ENCODE data around the gene ROPN1L. TPM values are rescaled to one million over a fixed set of nuclear protein-coding genes. Genes with fewer than 3 reads are reported as not detected.
A peak's percentile ranks its signal among the peaks of the same experiment; 100 is the strongest.

ROPN1L gene
- total RNA-seq, 1 experiment from 2014 or later, result 0.82 TPM

- no peaks in the 10 kb centered on the region for H3K9me3 Mint-ChIP-seq (ENCODE audit: unreplicated experiment)
- POLR2A ChIA-PET, result interaction anchor here (0.5 kb wide), 1 partner anchor 105 kb away, joined by 3 read pairs; no protein-coding TSS in a partner anchor
- no peak overlapping the region for H3K4me3 Mint-ChIP-seq (ENCODE audit: unreplicated experiment)
- no peaks in the 10 kb centered on the region for H3K4me1 Mint-ChIP-seq (ENCODE audit: insufficient read depth, unreplicated experiment)
- intact Hi-C loops (cut with micrococcal nuclease), result no loop called here
- peaks cover 11% of the 10 kb centered on the region for H3K27me3 Mint-ChIP-seq (ENCODE audit: insufficient read depth, unreplicated experiment)
- BruUV-seq (replicated peaks), result no TSS peak
- no peak overlapping the region for H3K27ac Mint-ChIP-seq (ENCODE audit: low read depth, unreplicated experiment)
- no peaks in the 10 kb centered on the region for H3K36me3 Mint-ChIP-seq (ENCODE audit: insufficient read depth, unreplicated experiment)
- DNase-seq (ENCODE audit: unreplicated experiment), result no peak
- TF ChIP-seq CTCF (IDR thresholded peaks at IDR 0.05; ENCODE audit: unreplicated experiment), result no peak
- CTCF ChIA-PET, result interaction anchor here (0.6 kb wide), 1 partner anchor 8 kb away, joined by 3 read pairs; no protein-coding TSS in a partner anchor
Measured at GRCh38 chr5:10485897-10486296, 44.2 kb downstream of the ROPN1L start.

GRCh38 chr5:10486511-10487344 is 45.0 kb downstream of the ROPN1L start:
- Mint-ChIP-seq H3K4me1 (ENCODE audit: insufficient read depth, unreplicated experiment) (no peaks in the 10 kb centered on the region), H3K36me3 (ENCODE audit: insufficient read depth, unreplicated experiment) (no peaks in the 10 kb centered on the region), H3K9me3 (ENCODE audit: unreplicated experiment) (no peaks in the 10 kb centered on the region), H3K27me3 (ENCODE audit: insufficient read depth, unreplicated experiment) (peaks cover 11% of the 10 kb centered on the region), H3K27ac (ENCODE audit: low read depth, unreplicated experiment) (no peak overlapping the region), H3K4me3 (ENCODE audit: unreplicated experiment) (no peak overlapping the region)
- POLR2A ChIA-PET, result interaction anchor here (0.5 to 0.7 kb wide), 2 partner anchors 43 to 104 kb away, joined by 3 read pairs; no protein-coding TSS in a partner anchor
- CTCF ChIA-PET, result no interaction called here
- no peak for DNase-seq (ENCODE audit: unreplicated experiment)
- intact Hi-C loops (cut with micrococcal nuclease), result no loop called here
- no peak for TF ChIP-seq CTCF (IDR thresholded peaks at IDR 0.05; ENCODE audit: unreplicated experiment)
- BruUV-seq (replicated peaks), result no TSS peak

- no peak for TF ChIP-seq CTCF (IDR thresholded peaks at IDR 0.05; ENCODE audit: unreplicated experiment)
- Mint-ChIP-seq H3K4me3 (ENCODE audit: unreplicated experiment) (no peak overlapping the region), H3K27me3 (ENCODE audit: insufficient read depth, unreplicated experiment) (peaks cover 11% of the 10 kb centered on the region), H3K9me3 (ENCODE audit: unreplicated experiment) (no peaks in the 10 kb centered on the region), H3K4me1 (ENCODE audit: insufficient read depth, unreplicated experiment) (no peaks in the 10 kb centered on the region), H3K36me3 (ENCODE audit: insufficient read depth, unreplicated experiment) (no peaks in the 10 kb centered on the region), H3K27ac (ENCODE audit: low read depth, unreplicated experiment) (no peak overlapping the region)
- DNase-seq (ENCODE audit: unreplicated experiment), result no peak
- CTCF ChIA-PET, result interaction anchor here (0.6 to 2.0 kb wide), 4 partner anchors 11 to 117 kb away, joined by 3 to 6 read pairs (median 4); no protein-coding TSS in a partner anchor
- no TSS peak for BruUV-seq (replicated peaks)
- POLR2A ChIA-PET, result no interaction called here
- intact Hi-C loops (cut with micrococcal nuclease), result no loop called here
Measured at GRCh38 chr5:10488144-10488543, 46.5 kb downstream of the ROPN1L start.

GRCh38 chr5:10489810-10490426 is 48.2 kb downstream of the ROPN1L start:
- Mint-ChIP-seq H3K4me3 (ENCODE audit: unreplicated experiment) (no peak overlapping the region), H3K27me3 (ENCODE audit: insufficient read depth, unreplicated experiment) (peaks cover 11% of the 10 kb centered on the region), H3K27ac (ENCODE audit: low read depth, unreplicated experiment) (no peak overlapping the region), H3K36me3 (ENCODE audit: insufficient read depth, unreplicated experiment) (no peaks in the 10 kb centered on the region), H3K9me3 (ENCODE audit: unreplicated experiment) (no peaks in the 10 kb centered on the region), H3K4me1 (ENCODE audit: insufficient read depth, unreplicated experiment) (no peaks in the 10 kb centered on the region)
- CTCF ChIA-PET, result interaction anchor here (0.7 to 2.0 kb wide), 5 partner anchors 9 to 321 kb away, joined by 3 to 4 read pairs (median 3); no protein-coding TSS in a partner anchor
- BruUV-seq (replicated peaks), result no TSS peak
- POLR2A ChIA-PET, result interaction anchor here (1.1 kb wide), 3 partner anchors 10 to 34 kb away, joined by 3 to 5 read pairs (median 3); no protein-coding TSS in a partner anchor
- peak; percentile 5 for DNase-seq (ENCODE audit: unreplicated experiment)
- no peak for TF ChIP-seq CTCF (IDR thresholded peaks at IDR 0.05; ENCODE audit: unreplicated experiment)
- intact Hi-C loops (cut with micrococcal nuclease), result no loop called here
